Bronchial epithelial cell (primary cell): Measurements from ENCODE around the gene DTX2. TPM values are rescaled to one million over a fixed set of nuclear protein-coding genes. Genes with fewer than 3 reads are reported as not detected.

Experiments
- total RNA-seq: library from RNA; depleted of rRNA; stranded (reverse); fragments of >200 nt; gene quantifications from 2 replicates; pipeline ENCODE4 v1.2.1, GENCODE V29; 2014

The DTX2 gene
- total RNA-seq, 1 donor from 2014 or later: 10.8 TPM

Other genes starting within 250 kb of the DTX2 start
- gene HSPB1, start 159.0 kb upstream of the DTX2 start, total RNA-seq: 36.1 and 164 TPM in 2 replicates
- 112 and 142 TPM in 2 replicates for gene YWHAG, start 102.7 kb upstream of the DTX2 start, total RNA-seq
- 0.79 and 1.3 TPM in 2 replicates for gene SSC4D, start 52.0 kb upstream of the DTX2 start, total RNA-seq
- 12.8 and 26.1 TPM in 2 replicates for gene ZP3, start 36.8 kb upstream of the DTX2 start, total RNA-seq
- gene UPK3B, start 48.8 kb downstream of the DTX2 start, total RNA-seq: 0.26 and 2.6 TPM in 2 replicates
- gene SPDYE16, start 81.6 kb downstream of the DTX2 start, total RNA-seq: not detected in 2 replicates
- gene POMZP3, start 165.6 kb downstream of the DTX2 start, total RNA-seq: 2.2 and 2.6 TPM in 2 replicates